HTERT RPE-1 (cell line): ENCODE data around the gene FABP3.

ENCODE experiments used
- in situ Hi-C: fragments of 300-500 bp; cut with MboI; formaldehyde crosslinking; loops from 4 replicates; pipeline ENCODE4 v1.14.3; 2020; ENCODE audit warnings: low sequenced_read_pairs

FABP3 gene

GRCh38 chr1:31373056-31373896 is at the start of gene FABP3:
Gene FABP3 (minus strand): TSS chr1:31373076. CDS start chr1:31373014, 62 bp downstream.
- in situ Hi-C loops, result no loop called here

GRCh38 chr1:31421371-31422040 is 48.6 kb upstream of the FABP3 start:
- in situ Hi-C loops, result no loop called here

DNA sequence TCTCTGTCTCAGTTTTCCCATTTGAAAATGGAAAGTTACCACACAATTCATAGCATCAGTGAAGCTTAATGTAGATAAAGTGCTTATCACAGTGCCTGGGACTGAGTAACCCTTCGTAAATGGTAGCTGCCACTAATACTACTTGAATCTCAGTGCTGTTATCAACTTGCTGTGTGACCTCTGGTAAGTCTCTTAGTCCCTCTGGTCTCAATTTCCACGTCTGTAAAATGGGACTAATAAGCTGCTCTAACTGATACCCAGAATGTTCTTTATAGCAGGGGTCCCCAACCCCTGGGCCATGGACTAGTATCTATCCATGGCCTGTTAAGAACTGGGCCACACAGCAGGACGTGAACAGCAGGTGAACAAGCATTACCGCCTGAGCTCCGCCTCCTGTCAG is 47.8 kb upstream of the FABP3 start:
- in situ Hi-C loops, result no loop called here

- in situ Hi-C loops, result no loop called here
These were observed 45.9 kb upstream of the FABP3 start for GRCh38 chr1:31418626-31419323.

DNA sequence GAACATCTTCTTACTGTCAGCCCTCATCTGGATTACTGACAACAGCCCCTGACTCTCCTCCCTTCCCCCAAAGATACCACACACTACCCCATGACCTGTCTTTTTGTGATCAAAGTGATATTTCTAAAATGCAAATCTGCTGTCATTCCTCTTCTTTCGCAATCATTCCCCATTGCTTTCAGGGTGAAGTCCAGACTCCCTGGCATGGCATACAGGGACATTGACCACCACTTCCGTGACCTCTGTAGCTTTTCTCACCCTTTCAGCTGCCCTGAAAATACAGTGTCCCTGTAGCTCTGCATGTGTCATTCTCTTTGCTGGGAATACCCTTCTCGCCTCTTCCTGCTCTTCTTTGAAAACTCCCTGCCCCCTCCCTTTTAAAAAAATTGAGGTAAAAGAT is 44.3 kb upstream of the FABP3 start:
- in situ Hi-C loops, result no loop called here

DNA sequence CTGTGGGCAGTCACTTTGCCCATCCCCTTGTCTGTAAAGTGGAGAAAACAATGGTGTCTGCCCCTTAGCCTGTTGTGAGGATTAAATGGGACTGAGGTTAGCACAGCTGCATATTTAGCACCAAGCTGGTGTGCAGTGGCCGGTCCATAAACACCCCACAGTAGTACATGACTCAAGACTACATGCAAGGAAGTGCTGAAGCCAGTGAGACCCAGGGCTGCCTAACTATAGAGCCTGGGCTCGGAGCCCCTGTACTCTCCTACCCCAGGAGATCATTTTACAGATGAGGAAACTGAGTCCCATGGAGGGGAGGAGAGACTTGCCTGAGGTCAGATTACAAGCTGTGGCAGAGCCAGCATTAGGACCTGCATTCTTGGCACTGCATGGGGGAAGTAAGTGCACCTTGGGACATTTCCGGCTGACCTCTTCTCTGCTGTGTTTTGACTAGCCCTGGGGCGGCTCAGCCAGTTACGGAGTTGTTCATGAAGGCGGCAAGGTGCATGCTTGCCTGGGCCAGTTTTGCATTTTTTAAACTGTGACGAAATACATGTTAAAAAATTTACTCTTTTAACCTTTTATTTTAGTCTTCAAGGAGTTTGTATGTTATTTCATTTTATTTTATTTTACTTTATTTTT is 43.3 kb upstream of the FABP3 start:
- in situ Hi-C loops, result no loop called here

GRCh38 chr1:31415658-31416057 is 42.8 kb upstream of the FABP3 start:
- in situ Hi-C loops, result no loop called here

DNA sequence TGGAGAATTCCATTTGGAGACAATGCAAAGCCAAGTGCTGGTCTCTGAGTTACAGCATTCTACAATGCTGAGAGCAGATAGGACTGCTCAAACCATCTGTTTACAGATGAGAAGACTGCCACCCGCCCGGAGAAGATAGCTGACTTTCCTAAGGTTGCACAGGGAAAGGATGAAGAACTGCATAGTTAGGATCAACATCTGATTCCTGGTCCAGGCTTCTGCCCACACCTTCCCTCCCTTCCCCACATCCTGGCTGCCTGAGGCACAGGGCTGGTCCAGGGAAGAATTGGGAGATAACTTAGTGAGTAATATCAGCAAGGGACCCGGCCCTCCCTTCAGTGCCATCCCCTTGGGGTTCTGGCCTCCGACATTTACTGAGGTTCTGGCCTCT is 42.1 kb upstream of the FABP3 start:
- in situ Hi-C loops, result no loop called here

GRCh38 chr1:31413405-31414001 is 40.6 kb upstream of the FABP3 start:
- in situ Hi-C loops, result no loop called here

- in situ Hi-C loops, result no loop called here
These were observed 40.0 kb upstream of the FABP3 start, which contains the start of gene SERINC2 for GRCh38 chr1:31412732-31413404. Gene SERINC2 (plus strand): TSS chr1:31413213. CDS start chr1:31413266, 53 bp downstream.

- in situ Hi-C loops, result no loop called here
These were observed 39.3 kb upstream of the FABP3 start for GRCh38 chr1:31412205-31412604.

DNA sequence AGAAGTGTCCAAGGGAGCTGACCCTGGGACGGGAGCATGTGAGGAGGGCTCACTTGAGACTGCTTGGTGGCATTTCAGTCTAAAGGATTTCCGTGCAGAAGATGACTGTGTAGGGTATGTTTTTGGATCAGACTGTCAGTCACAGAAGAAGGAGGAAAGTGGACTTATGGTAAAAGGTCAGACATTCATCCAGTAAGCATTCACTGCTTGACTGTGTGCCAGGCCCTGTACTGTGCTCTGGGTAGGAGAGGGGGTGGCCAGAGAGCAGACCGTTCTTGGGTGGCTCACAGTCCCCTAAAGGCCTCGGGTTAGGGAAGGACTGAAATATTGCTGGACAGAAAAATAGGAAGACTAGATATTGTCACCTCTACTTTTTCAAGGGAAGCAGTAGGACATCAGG is 38.0 kb upstream of the FABP3 start:
- in situ Hi-C loops, result no loop called here

DNA sequence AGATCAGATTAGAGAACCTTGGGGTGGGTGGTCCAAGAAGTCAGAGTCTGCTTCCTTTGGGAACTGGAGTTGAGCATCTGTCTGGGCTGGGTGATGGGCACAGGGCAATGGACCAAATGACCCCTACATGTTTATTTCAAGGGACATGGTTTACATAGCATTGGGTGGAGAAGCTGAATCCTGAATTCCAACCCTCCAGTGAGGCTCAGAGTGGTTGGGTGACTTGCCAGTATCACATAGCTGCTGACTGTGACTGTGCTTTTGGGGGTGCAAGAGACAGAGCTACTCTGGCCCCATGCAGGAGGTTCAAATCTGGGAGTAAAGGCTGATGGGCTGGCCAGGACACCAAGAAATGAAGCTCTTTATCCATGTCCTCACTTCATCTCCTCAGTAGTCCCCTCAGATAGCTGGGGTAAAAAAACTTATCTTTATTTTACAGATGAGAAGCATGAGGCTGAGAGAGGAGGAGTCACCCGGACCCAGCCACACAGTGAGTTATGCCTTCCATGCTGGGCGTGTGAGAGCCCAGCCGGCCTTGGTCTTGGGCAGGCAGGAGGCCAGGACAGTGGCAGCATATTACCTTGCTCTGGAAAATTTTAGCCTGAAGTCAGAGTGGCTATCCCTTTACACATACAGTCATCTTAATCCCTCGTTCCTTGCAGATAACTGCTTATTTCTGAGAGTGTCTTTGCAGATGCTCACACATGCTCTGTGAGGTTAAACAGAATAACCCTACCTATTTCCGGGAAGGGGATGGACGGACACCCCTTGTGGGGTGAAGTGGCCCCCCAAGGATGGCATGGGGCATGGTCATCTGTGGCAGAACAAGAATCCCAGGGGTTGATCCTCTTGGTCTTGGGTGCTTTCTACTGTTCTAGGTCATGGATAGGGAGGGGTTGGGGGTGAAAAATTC is 37.3 kb upstream of the FABP3 start:
- in situ Hi-C loops, result no loop called here

GRCh38 chr1:31408788-31409318 is 36.0 kb upstream of the FABP3 start:
- in situ Hi-C loops, result no loop called here

DNA sequence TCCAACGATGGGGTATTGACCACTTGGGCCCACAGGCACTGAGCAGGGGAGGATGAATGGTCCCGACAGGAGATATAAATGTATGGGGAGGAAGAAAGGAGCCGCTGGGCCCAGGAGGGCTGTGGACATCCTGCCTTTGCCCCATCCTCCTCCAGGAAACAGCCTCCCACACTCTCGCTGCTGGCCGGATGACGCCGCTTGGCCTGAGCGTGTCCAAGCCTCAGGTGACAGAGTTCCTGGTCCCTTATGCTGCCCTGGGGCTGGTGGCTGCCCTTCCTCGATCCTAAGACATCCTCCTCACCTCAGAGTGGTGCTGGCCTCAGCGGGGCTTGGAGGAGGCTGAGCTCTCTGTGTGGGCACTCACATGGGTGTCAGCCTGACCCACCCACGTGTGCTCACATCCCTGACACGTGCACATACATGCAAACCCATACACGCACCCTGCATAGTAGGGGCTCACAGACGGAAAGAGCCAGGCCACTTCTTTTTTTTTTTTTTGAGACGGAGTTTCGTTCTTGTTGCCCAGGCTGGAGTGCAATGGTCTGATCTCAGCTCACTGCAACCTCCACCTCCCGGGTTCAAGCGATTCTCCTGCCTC is 34.3 kb upstream of the FABP3 start:
- in situ Hi-C loops, result no loop called here

- in situ Hi-C loops, result no loop called here
These were observed 32.8 kb upstream of the FABP3 start for GRCh38 chr1:31405578-31406245.

DNA sequence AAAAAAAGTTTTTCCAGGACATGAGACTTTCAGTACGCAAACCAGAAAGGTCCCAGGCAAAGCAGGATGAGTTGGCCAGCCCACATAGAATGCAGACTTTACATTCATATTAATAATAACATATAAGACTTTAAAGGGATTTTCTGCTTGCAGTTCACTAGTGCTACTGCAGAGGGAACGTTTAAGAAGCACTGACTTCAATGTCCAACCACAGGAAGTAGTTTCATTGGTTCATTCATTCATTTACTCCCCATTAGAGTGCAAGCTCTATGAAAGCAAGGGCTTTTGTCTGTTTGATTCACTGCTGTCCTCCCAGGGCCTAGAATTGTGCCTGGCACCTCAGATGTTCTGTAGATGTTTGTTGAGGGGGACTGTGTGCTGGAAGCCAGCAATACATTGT is 28.4 kb upstream of the FABP3 start:
- in situ Hi-C loops, result no loop called here

GRCh38 chr1:31400393-31400792 is 27.5 kb upstream of the FABP3 start:
- in situ Hi-C loops, result no loop called here
